ENCODE results near the gene CEP63.

The CEP63 gene

GRCh38 chr3:134605556-134605955 lies 119.7 kb downstream of the CEP63 start:
- H3K4me1 ChIP-seq (ENCODE audit: control insufficient read depth, insufficient read depth, low read length) = peaks cover 22% of the 10 kb centered on the region
- no peak overlapping the region for H3K27ac ChIP-seq (ENCODE audit: insufficient read depth, low read depth, low read length, poor library complexity, severe bottlenecking)
- peaks cover under 1% of the 10 kb centered on the region for H3K27me3 ChIP-seq (ENCODE audit: control insufficient read depth, insufficient read depth, low read length, poor library complexity, severe bottlenecking)
- H3K9me3 ChIP-seq (ENCODE audit: control insufficient read depth, low read length) = no peaks in the 10 kb centered on the region
- WGBS, 2 experiments = 87 to 89% methylated on average over 6 of the region's 6 CpGs
- H3K36me3 ChIP-seq (ENCODE audit: control insufficient read depth, insufficient read depth, low read length) = no peaks in the 10 kb centered on the region
- H3K4me3 ChIP-seq (ENCODE audit: insufficient read depth, low read depth, low read length) = no peak overlapping the region

- 89 to 90% methylated on average over 12 of the region's 12 CpGs for WGBS, 2 experiments
- H3K36me3 ChIP-seq (ENCODE audit: control insufficient read depth, insufficient read depth, low read length) = no peaks in the 10 kb centered on the region
- H3K4me3 ChIP-seq (ENCODE audit: insufficient read depth, low read depth, low read length) = no peak overlapping the region
- no peaks in the 10 kb centered on the region for H3K9me3 ChIP-seq (ENCODE audit: control insufficient read depth, low read length)
- H3K27ac ChIP-seq (ENCODE audit: insufficient read depth, low read depth, low read length, poor library complexity, severe bottlenecking) = no peak overlapping the region
- peaks cover 19% of the 10 kb centered on the region for H3K4me1 ChIP-seq (ENCODE audit: control insufficient read depth, insufficient read depth, low read length)
- H3K27me3 ChIP-seq (ENCODE audit: control insufficient read depth, insufficient read depth, low read length, poor library complexity, severe bottlenecking) = no peaks in the 10 kb centered on the region
These were observed 120.5 kb downstream of the CEP63 start for GRCh38 chr3:134606033-134607025.

GRCh38 chr3:134607054-134608022 lies 121.5 kb downstream of the CEP63 start:
- Histone ChIP-seq H3K27ac (ENCODE audit: insufficient read depth, low read depth, low read length, poor library complexity, severe bottlenecking) (no peak overlapping the region), H3K4me1 (ENCODE audit: control insufficient read depth, insufficient read depth, low read length) (peaks cover 10% of the 10 kb centered on the region), H3K4me3 (ENCODE audit: insufficient read depth, low read depth, low read length) (no peak overlapping the region), H3K27me3 (ENCODE audit: control insufficient read depth, insufficient read depth, low read length, poor library complexity, severe bottlenecking) (no peaks in the 10 kb centered on the region), H3K9me3 (ENCODE audit: control insufficient read depth, low read length) (no peaks in the 10 kb centered on the region), H3K36me3 (ENCODE audit: control insufficient read depth, insufficient read depth, low read length) (no peaks in the 10 kb centered on the region)
- 85 to 86% methylated on average over 13 of the region's 13 CpGs for WGBS, 2 experiments

- no peak overlapping the region for H3K27ac ChIP-seq (ENCODE audit: insufficient read depth, low read depth, low read length, poor library complexity, severe bottlenecking)
- no peaks in the 10 kb centered on the region for H3K36me3 ChIP-seq (ENCODE audit: control insufficient read depth, insufficient read depth, low read length)
These were observed 122.3 kb downstream of the CEP63 start for GRCh38 chr3:134608023-134608770.

GRCh38 chr3:134608771-134609435 lies 123.0 kb downstream of the CEP63 start:
- 93 to 94% methylated on average over 10 of the region's 10 CpGs for WGBS, 2 experiments
- no peak overlapping the region for H3K27ac ChIP-seq (ENCODE audit: insufficient read depth, low read depth, low read length, poor library complexity, severe bottlenecking)
- no peak overlapping the region for H3K4me3 ChIP-seq (ENCODE audit: insufficient read depth, low read depth, low read length)
- H3K36me3 ChIP-seq (ENCODE audit: control insufficient read depth, insufficient read depth, low read length) = no peaks in the 10 kb centered on the region
- H3K4me1 ChIP-seq (ENCODE audit: control insufficient read depth, insufficient read depth, low read length) = no peaks in the 10 kb centered on the region
- no peaks in the 10 kb centered on the region for H3K9me3 ChIP-seq (ENCODE audit: control insufficient read depth, low read length)
- no peaks in the 10 kb centered on the region for H3K27me3 ChIP-seq (ENCODE audit: control insufficient read depth, insufficient read depth, low read length, poor library complexity, severe bottlenecking)

More at GRCh38 chr3:134608023-134608770, 122.3 kb downstream of the CEP63 start:
- no peak overlapping the region for H3K4me3 ChIP-seq (ENCODE audit: insufficient read depth, low read depth, low read length)
- H3K4me1 ChIP-seq (ENCODE audit: control insufficient read depth, insufficient read depth, low read length) = peaks cover 2% of the 10 kb centered on the region
- WGBS, 2 experiments = 95 to 98% methylated on average over 6 of the region's 6 CpGs
- no peaks in the 10 kb centered on the region for H3K9me3 ChIP-seq (ENCODE audit: control insufficient read depth, low read length)
- no peaks in the 10 kb centered on the region for H3K27me3 ChIP-seq (ENCODE audit: control insufficient read depth, insufficient read depth, low read length, poor library complexity, severe bottlenecking)

- Histone ChIP-seq H3K4me1 (ENCODE audit: control insufficient read depth, insufficient read depth, low read length) (no peaks in the 10 kb centered on the region), H3K9me3 (ENCODE audit: control insufficient read depth, low read length) (no peaks in the 10 kb centered on the region), H3K27ac (ENCODE audit: insufficient read depth, low read depth, low read length, poor library complexity, severe bottlenecking) (no peak overlapping the region), H3K36me3 (ENCODE audit: control insufficient read depth, insufficient read depth, low read length) (no peaks in the 10 kb centered on the region), H3K27me3 (ENCODE audit: control insufficient read depth, insufficient read depth, low read length, poor library complexity, severe bottlenecking) (no peaks in the 10 kb centered on the region), H3K4me3 (ENCODE audit: insufficient read depth, low read depth, low read length) (no peak overlapping the region)
- WGBS, 2 experiments = 86 to 92% methylated on average over 10 of the region's 10 CpGs
These were observed 124.1 kb downstream of the CEP63 start for GRCh38 chr3:134609821-134610431.

GRCh38 chr3:134610432-134611385 lies 124.9 kb downstream of the CEP63 start:
- H3K27me3 ChIP-seq (ENCODE audit: control insufficient read depth, insufficient read depth, low read length, poor library complexity, severe bottlenecking) = no peaks in the 10 kb centered on the region
- H3K4me3 ChIP-seq (ENCODE audit: insufficient read depth, low read depth, low read length) = no peak overlapping the region
- H3K27ac ChIP-seq (ENCODE audit: insufficient read depth, low read depth, low read length, poor library complexity, severe bottlenecking) = no peak overlapping the region
- no peaks in the 10 kb centered on the region for H3K36me3 ChIP-seq (ENCODE audit: control insufficient read depth, insufficient read depth, low read length)
- whole genome bisulfite sequencing, 2 experiments = 85 to 88% methylated on average over 11 of the region's 11 CpGs
- no peaks in the 10 kb centered on the region for H3K4me1 ChIP-seq (ENCODE audit: control insufficient read depth, insufficient read depth, low read length)
- H3K9me3 ChIP-seq (ENCODE audit: control insufficient read depth, low read length) = no peaks in the 10 kb centered on the region

- H3K27ac ChIP-seq (ENCODE audit: insufficient read depth, low read depth, low read length, poor library complexity, severe bottlenecking) = no peak overlapping the region
- 90 to 94% methylated on average over 2 of the region's 2 CpGs for WGBS, 2 experiments
These were observed 125.7 kb downstream of the CEP63 start for GRCh38 chr3:134611516-134611915.

More at GRCh38 chr3:134611516-134611915, 125.7 kb downstream of the CEP63 start:
- H3K36me3 ChIP-seq (ENCODE audit: control insufficient read depth, insufficient read depth, low read length) = no peaks in the 10 kb centered on the region
- H3K9me3 ChIP-seq (ENCODE audit: control insufficient read depth, low read length) = no peaks in the 10 kb centered on the region
- H3K4me3 ChIP-seq (ENCODE audit: insufficient read depth, low read depth, low read length) = no peak overlapping the region
- no peaks in the 10 kb centered on the region for H3K27me3 ChIP-seq (ENCODE audit: control insufficient read depth, insufficient read depth, low read length, poor library complexity, severe bottlenecking)
- H3K4me1 ChIP-seq (ENCODE audit: control insufficient read depth, insufficient read depth, low read length) = no peaks in the 10 kb centered on the region
